ENCODE measurements around the gene FBXO28. TPM values are rescaled to one million over a fixed set of nuclear protein-coding genes. Genes with fewer than 3 reads are reported as not detected.
"Not testable (repeated sequence)": the region's sequence is repeated elsewhere in the genome, so short reads cannot be mapped to it uniquely, and the experiment has no call there.

The FBXO28 gene
- total RNA-seq, 1 donor, result 41.5 TPM

DNA sequence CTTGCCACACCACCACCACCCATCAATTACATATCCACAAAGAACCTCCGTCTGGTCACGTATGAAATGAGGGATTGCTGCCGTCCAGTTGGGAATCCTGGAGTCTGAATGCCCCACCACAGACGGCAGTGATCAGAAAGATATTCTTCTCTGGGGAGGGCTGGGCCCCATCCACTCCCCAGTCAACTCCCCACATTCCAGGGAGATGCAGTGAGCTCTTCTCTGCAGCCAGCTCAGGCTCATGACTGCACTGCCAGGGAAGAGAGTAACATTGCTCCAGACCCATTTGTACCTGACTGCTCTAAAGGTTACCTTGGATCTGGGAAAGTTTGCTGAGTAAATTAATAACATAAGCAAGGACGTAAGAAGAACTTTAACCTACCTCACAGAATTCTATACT, 87.5 kb downstream of the FBXO28 start:
- no peak overlapping the region for H3K4me3 ChIP-seq (ENCODE audit: low read depth, low read length)
- TF ChIP-seq, protein P1, sequence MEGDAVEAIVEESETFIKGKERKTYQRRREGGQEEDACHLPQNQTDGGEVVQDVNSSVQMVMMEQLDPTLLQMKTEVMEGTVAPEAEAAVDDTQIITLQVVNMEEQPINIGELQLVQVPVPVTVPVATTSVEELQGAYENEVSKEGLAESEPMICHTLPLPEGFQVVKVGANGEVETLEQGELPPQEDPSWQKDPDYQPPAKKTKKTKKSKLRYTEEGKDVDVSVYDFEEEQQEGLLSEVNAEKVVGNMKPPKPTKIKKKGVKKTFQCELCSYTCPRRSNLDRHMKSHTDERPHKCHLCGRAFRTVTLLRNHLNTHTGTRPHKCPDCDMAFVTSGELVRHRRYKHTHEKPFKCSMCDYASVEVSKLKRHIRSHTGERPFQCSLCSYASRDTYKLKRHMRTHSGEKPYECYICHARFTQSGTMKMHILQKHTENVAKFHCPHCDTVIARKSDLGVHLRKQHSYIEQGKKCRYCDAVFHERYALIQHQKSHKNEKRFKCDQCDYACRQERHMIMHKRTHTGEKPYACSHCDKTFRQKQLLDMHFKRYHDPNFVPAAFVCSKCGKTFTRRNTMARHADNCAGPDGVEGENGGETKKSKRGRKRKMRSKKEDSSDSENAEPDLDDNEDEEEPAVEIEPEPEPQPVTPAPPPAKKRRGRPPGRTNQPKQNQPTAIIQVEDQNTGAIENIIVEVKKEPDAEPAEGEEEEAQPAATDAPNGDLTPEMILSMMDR (IDR thresholded peaks at IDR 0.05; ENCODE audit: insufficient read depth, low read depth, low read length), result no peak
- no peak for DNase-seq (ENCODE audit: low read depth)

DNA sequence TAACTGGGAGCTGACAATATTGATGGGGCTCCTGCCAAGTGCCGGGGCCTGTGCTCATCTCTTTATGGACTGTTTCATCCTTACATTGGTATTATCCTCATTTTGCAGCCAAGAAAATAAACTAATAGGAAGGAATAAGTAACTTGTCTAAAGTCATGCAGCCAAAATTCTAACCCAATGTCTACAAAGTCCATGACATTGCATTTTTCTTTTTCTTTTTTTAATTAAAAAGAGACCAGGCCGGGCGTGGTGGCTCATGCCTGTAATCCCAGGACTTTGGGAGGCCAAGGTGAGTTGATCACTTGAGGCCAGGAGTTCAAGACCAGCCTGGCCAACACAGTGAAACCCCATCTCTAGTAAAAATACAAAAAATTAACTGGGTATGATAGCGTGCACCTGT, 87.9 kb downstream of the FBXO28 start:
- H3K4me3 ChIP-seq (ENCODE audit: low read depth, low read length), result no peak overlapping the region
- TF ChIP-seq, protein P1 (IDR thresholded peaks at IDR 0.05; ENCODE audit: insufficient read depth, low read depth, low read length), result no peak
- no peak for DNase-seq (ENCODE audit: low read depth)

DNA sequence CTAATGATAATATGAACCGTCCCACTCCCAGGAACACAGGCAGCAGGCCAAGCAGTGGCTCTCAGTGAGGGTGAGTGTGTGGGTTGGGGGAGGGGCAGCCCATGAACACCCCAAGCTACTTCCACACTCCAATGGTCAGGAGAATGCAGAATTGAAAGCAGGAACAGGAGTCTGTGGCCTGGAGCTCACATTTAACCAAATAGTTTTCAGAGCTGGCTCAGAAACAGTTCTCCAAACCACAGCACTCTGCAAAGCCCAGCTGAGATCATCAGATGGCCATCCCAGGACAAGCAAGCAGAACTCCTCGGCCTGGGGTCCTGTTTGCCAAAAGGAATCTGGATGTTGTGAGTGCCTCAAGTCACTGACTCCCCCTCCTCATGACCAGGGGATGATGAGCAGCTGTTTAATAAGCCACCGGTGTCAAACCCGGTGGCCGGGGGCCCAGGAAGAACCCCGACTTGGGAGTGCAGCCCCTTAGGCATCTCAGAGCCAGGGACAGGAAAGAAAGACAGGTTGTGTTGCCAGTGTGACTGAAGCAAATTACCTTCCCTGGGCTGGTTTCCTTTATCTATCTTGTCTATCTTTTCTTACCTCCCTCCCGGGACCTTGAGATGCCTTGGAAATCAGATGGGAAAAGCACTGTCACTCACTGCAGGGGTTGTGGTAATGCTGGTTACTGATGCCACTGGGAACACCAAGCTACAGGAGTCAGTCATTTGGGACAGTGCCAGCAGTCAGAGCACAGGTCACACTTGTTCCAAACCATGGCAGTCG, 89.5 kb downstream of the FBXO28 start:
- peak; percentile 44 for DNase-seq (ENCODE audit: low read depth)
- TF ChIP-seq, protein P1 (IDR thresholded peaks at IDR 0.05; ENCODE audit: insufficient read depth, low read depth, low read length), result no peak
- no peak overlapping the region for H3K4me3 ChIP-seq (ENCODE audit: low read depth, low read length)

DNA sequence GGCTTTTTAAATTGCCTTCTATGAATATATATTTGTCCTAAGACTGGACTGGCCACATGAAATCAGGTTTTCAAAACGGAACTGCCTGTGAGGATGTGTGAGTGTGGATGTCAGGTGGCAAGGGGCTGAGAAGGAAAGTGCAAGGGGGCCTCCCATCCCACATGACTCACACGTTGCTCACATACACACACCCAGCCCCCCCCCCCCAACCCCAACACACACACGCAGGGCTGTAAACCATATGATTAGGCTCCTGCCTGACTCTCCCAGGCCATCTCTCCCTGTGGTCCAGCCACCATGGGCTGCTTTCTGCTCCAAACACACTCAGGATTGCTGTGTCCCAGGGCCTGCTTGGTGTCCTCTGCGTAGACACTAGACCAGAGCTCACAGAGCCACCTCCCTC, 91.5 kb downstream of the FBXO28 start:
- peak overlapping the region; percentile 9 for H3K4me3 ChIP-seq (ENCODE audit: low read depth, low read length)
- TF ChIP-seq, protein P1 (IDR thresholded peaks at IDR 0.05; ENCODE audit: insufficient read depth, low read depth, low read length), result no peak
- DNase-seq (ENCODE audit: low read depth), result peak; percentile 70

DNA sequence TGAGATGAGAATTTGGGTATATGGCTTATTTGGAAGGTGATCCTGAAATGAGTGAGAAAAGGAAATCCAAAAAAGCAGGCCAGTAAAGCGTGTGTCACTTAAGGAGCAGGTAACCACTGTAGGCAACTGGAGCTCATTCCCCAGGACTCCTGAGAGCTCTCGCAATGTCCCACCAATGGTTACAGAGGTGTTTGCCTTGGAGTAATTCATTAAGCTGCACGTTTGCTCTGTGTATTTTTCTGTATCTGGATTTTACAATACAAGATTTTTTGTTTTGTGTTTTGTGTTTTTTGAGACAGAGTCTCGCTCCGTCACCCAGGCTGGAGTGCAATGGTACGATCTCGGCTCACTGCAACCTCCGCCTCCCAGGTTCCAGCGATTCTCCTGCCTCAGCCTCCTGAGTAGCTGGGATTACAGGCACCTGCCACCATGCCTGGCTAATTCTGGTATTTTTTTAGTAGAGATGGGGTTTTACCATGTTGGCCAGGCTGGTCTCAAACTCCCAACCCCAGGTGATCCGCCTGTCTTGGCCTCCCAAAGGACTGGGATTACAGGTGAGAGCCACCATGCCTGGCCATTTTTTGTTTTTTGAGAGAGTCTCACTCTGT, 92.1 kb downstream of the FBXO28 start:
- H3K4me3 ChIP-seq (ENCODE audit: low read depth, low read length); DNase-seq (ENCODE audit: low read depth): not testable (repeated sequence)

DNA sequence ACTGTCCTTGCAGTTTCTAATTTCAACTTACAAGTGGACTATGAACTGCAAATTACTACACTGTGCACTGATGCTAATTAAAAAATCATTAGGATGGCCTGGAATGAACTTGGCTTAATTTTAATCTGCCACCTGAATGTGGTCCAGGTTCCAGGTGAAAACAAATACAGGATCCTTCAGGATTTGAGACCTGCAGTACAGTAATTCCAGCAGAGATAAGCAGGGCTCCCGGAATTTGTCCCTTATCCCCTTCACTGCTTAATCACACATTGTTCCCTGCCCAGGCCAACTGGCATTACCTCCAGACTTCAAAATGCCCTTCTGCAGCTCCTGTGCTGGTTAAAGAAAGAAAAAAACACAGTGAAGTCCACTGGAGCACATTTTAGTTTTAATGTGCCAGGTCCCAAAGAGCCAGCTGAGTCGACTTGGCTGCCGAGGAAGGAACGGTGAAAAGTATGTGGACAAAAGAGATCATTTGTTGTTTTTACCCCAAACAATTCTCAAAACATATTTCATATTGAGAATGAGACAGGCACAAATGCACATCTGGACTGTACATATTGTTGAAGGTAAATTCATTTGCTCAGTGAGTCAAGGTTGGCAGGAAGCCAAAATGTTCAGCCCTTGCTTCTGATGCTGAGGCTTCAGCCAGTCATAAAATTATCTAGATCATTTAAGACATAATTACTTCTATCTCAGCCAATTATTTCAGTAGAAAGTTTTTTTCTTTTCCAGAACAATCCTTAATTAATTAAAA, 97.5 kb downstream of the FBXO28 start:
- no peak overlapping the region for H3K4me3 ChIP-seq (ENCODE audit: low read depth, low read length)
- peak; percentile 64 for DNase-seq (ENCODE audit: low read depth)
- TF ChIP-seq, protein P1 (IDR thresholded peaks at IDR 0.05; ENCODE audit: insufficient read depth, low read depth, low read length), result no peak

Small RNAs within 50 kb of the gene (small RNA-seq; reads per million reads assigned to genes)
- gene AC092809.3, result not detected
- not detected for gene RF00139
- gene RN7SKP49, result not detected

Other genes starting within 250 kb of the FBXO28 start
- 90.2 and 135 TPM in 2 replicates for gene DEGS1, start 69.1 kb downstream of the FBXO28 start, total RNA-seq
- 21.6 and 22.9 TPM in 2 replicates for gene NVL, start 216.1 kb downstream of the FBXO28 start, total RNA-seq
- gene CNIH4, start 242.8 kb downstream of the FBXO28 start, total RNA-seq, result 35.1 and 62.6 TPM in 2 replicates